HG02763 (cell line): ENCODE measurements around the gene CDADC1.
"Not testable (repeated sequence)": the region's sequence is repeated elsewhere in the genome, so short reads cannot be mapped to it uniquely, and the experiment has no call there.

ENCODE experiments used
- ATAC-seq: cut with Tn5 transposase; IDR thresholded peaks from one replicate; pipeline ENCODE4 v1.9.1; 2021; ENCODE audit warnings: mild to moderate bottlenecking, moderate library complexity; ENCODE audit not compliant: unreplicated experiment

The CDADC1 gene

GRCh38 chr13:49292742-49293486 lies 45.2 kb downstream of the CDADC1 start:
- ATAC-seq: no peak

- not testable (repeated sequence) for ATAC-seq
Observed at GRCh38 chr13:49294723-49295122, 47.0 kb downstream of the CDADC1 start.

GRCh38 chr13:49295244-49295643 lies 47.5 kb downstream of the CDADC1 start:
- ATAC-seq: no peak

- ATAC-seq: no peak
Observed at GRCh38 chr13:49296659-49297058, 48.9 kb downstream of the CDADC1 start.

- ATAC-seq: no peak
Observed at GRCh38 chr13:49297338-49297737, 49.6 kb downstream of the CDADC1 start.

GRCh38 chr13:49298416-49298815 lies 50.7 kb downstream of the CDADC1 start:
- no peak for ATAC-seq

- no peak for ATAC-seq
Observed at GRCh38 chr13:49298903-49299605, 51.3 kb downstream of the CDADC1 start.

GRCh38 chr13:49300276-49300675 lies 52.6 kb downstream of the CDADC1 start:
- ATAC-seq: no peak

- ATAC-seq: peak; percentile 87
Observed at GRCh38 chr13:49300739-49301589, 53.2 kb downstream of the CDADC1 start.

GRCh38 chr13:49302222-49302621 lies 54.5 kb downstream of the CDADC1 start:
- no peak for ATAC-seq

- no peak for ATAC-seq
Observed at GRCh38 chr13:49302817-49303216, 55.1 kb downstream of the CDADC1 start.

GRCh38 chr13:49303533-49304252 lies 56.0 kb downstream of the CDADC1 start:
- ATAC-seq: no peak

- no peak for ATAC-seq
Observed at GRCh38 chr13:49304356-49304755, 56.6 kb downstream of the CDADC1 start.

GRCh38 chr13:49304763-49305700 lies 57.3 kb downstream of the CDADC1 start:
- no peak for ATAC-seq

- ATAC-seq: no peak
Observed at GRCh38 chr13:49305792-49306425, 58.2 kb downstream of the CDADC1 start.

GRCh38 chr13:49307365-49307764 lies 59.6 kb downstream of the CDADC1 start:
- no peak for ATAC-seq

- no peak for ATAC-seq
Observed at GRCh38 chr13:49308097-49308875, 60.6 kb downstream of the CDADC1 start.

- no peak for ATAC-seq
Observed at GRCh38 chr13:49308921-49309408, 61.2 kb downstream of the CDADC1 start.
